Measurements from ENCODE around the gene SYPL1.
A peak's percentile ranks its signal among the peaks of the same experiment; 100 is the strongest.

The SYPL1 gene

DNA sequence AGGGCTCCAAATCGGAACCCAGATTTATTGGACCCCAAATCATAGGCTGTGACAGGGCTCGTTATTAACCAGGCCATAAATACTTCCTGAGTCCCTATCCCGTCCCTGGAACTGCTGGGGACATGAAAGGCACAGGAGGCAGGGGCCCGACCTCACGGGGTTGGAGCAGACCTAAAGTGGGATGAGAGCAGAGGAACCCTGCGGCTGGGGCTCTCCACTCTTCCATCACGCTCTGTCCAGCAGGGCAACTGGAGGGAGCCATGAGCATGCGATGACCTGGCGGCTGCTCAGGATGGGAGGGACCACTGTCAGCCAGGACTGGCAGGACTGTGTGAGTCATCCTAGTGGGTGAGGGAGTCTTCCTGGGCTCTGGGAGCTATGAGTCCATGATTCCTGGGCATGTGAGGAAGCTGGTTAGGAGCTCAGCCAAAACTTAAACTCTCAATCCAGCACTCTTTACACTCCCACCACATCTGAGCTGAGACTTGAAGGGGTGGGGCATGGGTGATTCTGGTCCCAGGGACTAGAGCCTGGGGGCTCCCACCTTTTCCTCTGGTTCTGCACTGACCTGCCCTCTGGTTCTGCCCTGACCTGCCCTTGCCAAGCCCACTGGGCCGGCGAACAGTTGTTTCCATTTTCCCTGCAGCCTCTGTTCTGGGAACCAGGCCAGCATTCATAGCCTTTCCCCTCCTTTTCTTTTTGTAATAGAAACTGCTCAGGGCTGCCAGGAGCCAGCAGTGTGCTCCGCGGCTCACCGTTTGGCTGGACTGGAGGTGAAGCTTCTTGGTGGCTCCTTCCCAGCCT, 47.1 kb downstream of the SYPL1 start:
- peak; percentile 15 for DNase-seq

DNA sequence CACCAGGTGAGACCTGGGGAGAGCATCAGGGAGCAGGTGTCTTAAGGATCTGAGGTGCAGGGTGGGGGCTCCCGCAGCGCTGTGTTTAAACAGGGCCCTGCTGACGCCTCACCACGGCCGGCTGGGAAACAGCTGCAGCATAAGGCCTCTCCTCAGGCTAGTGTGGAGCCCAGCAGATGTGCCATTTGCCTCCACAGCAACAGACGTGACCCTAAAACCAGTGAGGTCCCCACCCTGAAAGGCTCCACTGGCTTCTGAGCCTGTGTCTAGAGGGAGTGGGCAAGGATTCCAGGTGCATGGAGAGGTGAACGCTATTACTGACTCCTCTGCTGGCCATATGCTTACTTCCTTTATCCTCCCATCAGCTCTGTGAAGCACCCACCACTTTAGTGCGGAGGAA, 47.8 kb downstream of the SYPL1 start:
- DNase-seq = peak; percentile 60

- no peak for DNase-seq
These were observed 48.4 kb downstream of the SYPL1 start for GRCh38 chr7:106063692-106064091.

GRCh38 chr7:106063024-106063423, 49.1 kb downstream of the SYPL1 start:
- no peak for DNase-seq

DNA sequence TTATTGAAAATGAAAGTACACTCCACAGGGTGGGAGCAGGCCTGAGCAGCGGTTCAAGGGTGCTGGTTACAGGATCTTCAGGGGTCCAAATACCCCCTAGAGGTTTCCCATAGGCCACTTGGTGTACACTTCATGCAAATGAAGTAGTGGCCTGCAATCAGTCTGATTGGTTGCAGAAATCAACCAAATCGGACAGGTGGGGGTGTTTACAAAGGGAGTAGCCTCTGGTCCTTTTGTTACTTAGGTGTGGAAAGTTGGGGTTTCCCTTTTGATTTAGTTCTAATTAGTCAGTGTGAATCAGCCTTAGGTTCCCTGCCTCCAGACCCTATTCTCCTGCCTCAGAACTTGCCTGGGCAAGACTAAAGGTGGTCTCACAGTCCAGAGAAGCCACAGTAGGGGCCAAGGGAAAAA, 49.6 kb downstream of the SYPL1 start:
- no peak for DNase-seq

GRCh38 chr7:106062006-106062405, 50.1 kb downstream of the SYPL1 start:
- DNase-seq = no peak

DNA sequence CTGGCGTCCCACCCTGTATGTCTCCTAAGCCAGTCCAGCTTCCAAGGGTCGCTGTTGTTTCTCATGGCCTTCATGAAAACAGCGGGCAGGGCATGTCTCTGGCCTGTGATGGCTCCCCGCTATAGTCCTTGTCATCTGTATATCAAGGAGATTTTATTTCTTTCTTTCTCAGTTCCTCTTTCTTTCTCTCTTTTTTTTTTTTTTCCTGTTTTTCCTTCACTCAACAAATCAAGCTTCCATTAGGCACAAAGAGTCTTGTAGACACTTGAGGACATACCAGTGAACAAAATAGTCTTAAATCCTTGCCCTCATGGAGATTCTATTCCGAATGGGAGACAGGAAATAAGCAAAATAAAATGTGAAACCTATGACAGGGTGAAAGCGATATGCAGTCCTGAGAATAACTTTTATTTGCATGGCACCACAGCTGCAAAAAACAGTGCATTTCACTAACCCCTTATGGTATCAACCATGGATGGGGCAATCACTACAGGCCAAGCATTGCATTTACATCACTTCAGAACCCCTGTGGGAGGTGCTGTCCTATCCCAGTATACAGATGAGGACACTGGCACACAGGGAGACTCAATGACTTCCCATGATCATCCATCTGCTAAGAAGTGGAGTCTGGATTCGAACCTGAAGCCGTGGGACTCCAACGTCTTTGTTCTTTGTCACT, 50.7 kb downstream of the SYPL1 start:
- DNase-seq = no peak

DNA sequence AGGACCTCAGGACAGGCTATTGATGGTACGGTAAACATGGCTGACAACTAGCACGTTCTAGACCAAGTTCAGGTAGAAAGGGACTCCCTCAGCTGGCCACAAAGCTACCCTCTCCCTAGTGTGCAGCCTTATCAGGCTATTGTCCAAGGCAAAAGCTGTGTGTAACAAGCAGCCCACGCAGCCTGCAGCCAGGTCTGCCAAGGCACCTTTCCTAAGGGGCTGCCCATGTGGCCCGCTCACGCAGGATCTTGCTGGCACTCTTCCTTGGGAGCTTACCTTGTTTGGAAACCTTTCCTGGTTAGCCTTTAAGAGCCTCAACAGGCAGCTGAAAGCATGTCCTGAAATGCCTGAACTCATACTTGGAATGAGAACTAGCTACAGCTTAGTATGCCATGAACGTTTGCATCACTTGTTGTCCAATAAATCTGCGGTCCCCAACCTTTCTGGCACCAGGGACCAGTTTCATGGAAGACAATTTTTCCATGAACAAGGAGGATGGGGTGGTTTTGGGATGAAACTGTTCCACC, 51.7 kb downstream of the SYPL1 start:
- no peak for DNase-seq

GRCh38 chr7:106059556-106059955, 52.6 kb downstream of the SYPL1 start:
- no peak for DNase-seq

GRCh38 chr7:106058928-106059324, 53.2 kb downstream of the SYPL1 start:
- no peak for DNase-seq

DNA sequence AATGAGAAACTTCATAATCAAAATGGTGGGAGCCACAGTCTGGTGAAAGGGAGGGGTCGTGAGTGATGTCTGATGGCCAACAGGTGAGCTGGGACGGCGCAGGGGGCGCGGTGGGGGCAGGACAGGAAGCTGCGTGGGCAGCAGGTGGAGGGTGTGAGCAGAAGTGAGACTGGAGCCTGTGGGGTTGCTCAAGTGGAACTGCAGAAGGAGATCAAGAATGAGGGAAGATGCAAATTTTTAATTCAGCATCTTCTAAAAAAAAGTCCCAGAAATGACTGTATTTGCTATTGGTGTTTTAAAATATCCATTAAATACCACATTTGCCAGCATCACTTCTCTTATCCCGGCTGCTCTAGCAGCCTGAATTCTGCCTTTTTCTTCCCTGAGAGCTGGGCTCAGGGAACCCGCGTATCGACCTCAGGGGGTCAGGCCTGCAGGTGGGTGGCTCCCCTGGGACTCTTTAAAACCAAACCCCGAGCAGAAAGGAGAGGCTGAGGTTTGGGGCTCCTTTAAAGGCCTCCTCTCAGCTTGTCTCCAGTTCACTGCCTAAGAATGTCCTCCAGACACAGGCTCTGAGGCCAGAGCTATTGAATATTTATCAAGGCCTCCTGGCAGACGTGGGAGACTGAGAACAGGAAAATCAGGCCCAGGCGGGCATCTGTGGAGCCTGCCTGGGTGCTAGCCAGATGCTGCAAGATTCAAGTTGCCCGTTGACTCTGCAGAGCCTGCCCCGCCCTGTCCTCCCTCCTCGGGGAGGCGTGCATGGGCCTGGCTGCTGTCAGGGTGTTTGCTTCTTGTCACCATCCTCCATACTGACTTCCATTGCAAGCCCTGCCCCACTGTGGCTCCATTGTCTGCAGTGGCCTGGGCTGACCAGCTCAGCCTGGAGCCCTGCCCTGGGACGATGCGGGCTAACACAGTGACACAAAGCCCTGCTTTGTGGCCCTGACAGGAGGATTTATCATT, 53.9 kb downstream of the SYPL1 start:
- DNase-seq = peak; percentile 42

DNA sequence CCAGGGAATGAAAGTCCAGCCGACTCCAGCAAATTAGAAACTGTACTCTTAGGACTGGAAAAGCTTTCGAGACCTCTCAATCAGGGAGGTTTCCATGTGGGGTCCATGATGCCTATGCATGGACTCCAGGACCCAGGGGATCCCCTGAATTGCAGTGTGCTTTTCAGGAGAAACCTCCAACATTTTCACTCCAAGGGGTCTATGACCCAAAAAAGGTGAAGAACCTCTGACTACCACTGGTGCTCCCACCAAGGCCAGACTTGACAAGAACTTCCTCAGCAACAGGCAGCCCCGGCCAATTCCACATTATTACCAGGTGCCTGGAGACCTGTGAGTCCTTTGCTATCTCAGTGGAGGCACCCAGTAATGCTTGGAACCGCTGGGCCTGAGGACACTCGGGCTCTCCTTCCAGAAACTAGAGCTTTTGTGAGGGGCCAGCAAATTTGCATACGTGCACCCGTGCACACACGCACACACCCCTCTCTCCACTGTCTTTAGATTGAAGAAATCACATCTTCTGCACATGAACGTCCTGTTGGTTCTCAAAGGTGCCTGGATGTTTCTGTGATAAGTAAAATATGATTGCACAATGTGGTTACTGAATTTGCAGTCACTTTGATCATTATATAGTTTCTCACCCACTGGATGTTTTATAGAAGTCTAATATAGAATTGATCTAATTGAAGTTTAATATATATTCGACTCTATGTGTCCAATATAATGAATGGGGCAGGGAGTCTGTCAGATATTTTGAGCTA, 54.7 kb downstream of the SYPL1 start:
- DNase-seq = no peak

- DNase-seq = peak; percentile 49
These were observed 55.5 kb downstream of the SYPL1 start for GRCh38 chr7:106056513-106057203.

DNA sequence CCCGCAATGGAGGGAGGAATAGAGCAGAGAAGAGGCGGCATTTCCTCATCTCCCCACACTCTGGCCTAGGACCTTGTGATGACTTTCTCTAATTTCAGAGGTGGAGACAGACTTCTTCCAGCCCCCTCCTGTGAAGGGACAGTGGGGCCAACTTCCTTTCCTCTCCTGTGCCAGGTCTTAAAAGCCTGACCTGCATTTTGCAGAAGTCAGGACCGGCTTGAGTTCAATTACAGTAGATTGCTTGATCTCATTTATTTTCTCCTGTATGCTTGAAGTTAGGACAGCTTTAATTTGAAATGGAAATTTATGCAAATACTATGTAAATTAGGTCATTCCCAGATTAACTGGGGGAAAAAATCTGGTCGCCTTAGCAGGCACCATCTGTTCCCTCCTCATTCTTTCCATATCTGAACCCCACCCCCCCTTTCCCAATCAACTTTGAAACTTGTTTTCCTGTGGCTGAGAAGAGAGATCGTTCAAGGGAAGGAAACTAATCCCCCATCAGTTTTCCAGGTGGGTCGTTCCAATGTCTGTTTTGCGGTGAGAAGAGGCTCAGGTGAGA, 57.1 kb downstream of the SYPL1 start:
- no peak for DNase-seq

GRCh38 chr7:106054156-106054910, 57.8 kb downstream of the SYPL1 start:
- DNase-seq = no peak

DNA sequence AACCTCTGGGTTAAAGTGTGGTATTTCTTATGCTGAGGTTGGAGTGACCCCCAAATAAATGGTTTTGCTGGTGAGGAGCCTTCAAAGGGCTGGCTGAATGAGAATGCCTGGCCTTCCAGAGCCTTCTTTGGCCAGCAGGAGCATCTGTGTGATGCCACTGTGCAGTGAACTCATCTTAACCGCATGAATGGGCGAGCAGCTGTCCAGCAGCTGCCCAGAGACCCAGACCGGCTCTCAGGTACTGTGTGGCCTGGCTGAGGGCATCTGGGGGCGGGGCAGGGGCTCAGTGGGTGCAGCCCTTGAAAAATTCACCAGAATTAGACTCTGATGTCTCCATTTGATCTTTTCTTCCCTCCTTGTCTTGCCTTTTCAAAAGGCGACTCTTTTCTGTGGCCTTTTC, 59.0 kb downstream of the SYPL1 start:
- no peak for DNase-seq

DNA sequence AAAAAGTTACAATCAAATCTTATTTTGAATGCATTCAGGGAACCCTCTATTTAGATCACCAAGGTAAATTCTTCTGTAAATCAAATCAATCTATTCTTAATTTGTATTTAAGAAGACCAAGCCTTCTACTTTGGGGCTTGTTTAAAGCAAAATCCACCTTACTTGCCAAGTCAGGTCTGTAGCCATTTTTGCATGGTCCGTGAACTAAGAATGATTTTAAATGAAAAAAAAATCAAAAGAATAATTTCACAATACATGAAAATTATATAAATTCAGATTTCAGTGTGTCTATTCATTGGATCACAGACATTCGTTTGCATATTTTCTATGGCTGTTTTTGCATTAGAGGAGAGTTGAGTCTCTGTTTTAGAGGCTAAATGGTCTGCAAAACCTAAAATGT, 59.4 kb downstream of the SYPL1 start:
- DNase-seq = no peak

GRCh38 chr7:106050746-106051117, 61.4 kb downstream of the SYPL1 start:
- no peak for DNase-seq

DNA sequence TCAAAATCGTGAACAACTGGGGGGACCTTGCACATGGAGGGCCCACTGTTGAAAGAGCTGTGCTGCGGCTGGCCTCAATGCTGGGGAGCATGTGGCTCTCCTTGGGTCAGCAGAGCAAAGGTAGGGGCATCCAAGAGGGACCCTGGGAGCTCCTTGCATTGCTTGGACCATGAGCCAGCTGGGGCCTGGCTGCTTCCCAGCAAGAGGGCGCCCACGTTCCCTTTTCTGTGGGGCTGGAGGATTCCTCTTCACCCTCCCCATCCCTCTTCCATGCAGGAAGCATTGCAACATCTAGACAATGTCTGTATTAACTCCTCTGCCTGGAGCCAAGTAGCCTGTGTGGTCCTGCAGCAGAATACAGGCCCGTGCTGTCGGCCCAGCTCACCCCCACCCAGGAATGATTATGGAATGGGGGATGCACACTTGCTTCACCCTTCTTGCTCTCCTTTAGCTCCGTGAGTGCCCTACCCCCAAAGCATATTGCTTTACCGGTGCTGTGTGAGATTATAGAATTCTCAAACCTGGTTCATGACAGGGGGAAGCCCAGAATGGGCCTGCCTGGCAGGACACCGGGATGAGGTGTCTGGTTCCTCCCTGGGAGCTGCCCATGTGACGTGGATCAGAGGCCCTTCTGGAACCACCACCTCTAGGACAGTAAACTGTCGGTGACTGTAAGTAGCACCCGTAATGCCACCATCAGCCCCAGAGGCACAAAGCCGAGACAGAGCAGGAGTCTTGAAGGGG, 61.9 kb downstream of the SYPL1 start:
- no peak for DNase-seq

Data from NCI-H510A treated with DMSO at 0.1 percent for 48 hours (cell line).